Liver (tissue), 9 donors: ENCODE results near the gene SETBP1. TPM values are rescaled to one million over a fixed set of nuclear protein-coding genes. Genes with fewer than 3 reads are reported as not detected.

Experiments
- DNase-seq: peaks from one replicate; pipeline ENCODE4 v3.0.0-alpha.2; 2017; ENCODE audit warnings: low spot score
- H3K27ac ChIP-seq, 2 donors: one replicate each; pipeline ENCODE4 v1.7.0; 2013; ENCODE audit warnings: inconsistent platforms in 2 of 2, low read length in 2 of 2, control low read depth in 1 of 2, low read depth in 1 of 2, mild to moderate bottlenecking in 1 of 2
- H3K27me3 ChIP-seq, 4 donors: one replicate each; pipeline versions ENCODE4 v1.6.1 to v1.7.0; 2013; ENCODE audit warnings: low read length in 3 of 4, inconsistent platforms in 1 of 4, mild to moderate bottlenecking in 1 of 4, moderate library complexity in 1 of 4; ENCODE audit not compliant: control insufficient read depth in 4 of 4, insufficient read depth in 4 of 4
- H3K36me3 ChIP-seq, 4 donors: one replicate each; pipeline versions ENCODE4 v1.6.1 to v1.7.0; 2013; ENCODE audit warnings: low read length in 3 of 4, mild to moderate bottlenecking in 3 of 4, low read depth in 1 of 4, moderate library complexity in 1 of 4; ENCODE audit not compliant: control insufficient read depth in 4 of 4, insufficient read depth in 3 of 4
- H3K4me1 ChIP-seq, 4 donors: one replicate each; pipeline versions ENCODE4 v1.6.1 to v1.7.0; 2013; ENCODE audit warnings: low read length in 3 of 4, mild to moderate bottlenecking in 3 of 4, moderate library complexity in 1 of 4; ENCODE audit not compliant: control insufficient read depth in 4 of 4, insufficient read depth in 4 of 4
- H3K4me3 ChIP-seq, 3 donors: one replicate each; pipeline versions ENCODE4 v1.6.1 to v1.7.0; 2013; ENCODE audit warnings: low read length in 3 of 3, control low read depth in 1 of 3, low read depth in 1 of 3, mild to moderate bottlenecking in 1 of 3
- H3K9ac ChIP-seq, 2 donors: one replicate each; pipeline ENCODE4 v1.7.0; 2013; ENCODE audit warnings: low read length in 2 of 2, mild to moderate bottlenecking in 2 of 2, moderate library complexity in 2 of 2, control low read depth in 1 of 2, low read depth in 1 of 2
- H3K9me3 ChIP-seq, 4 donors: one replicate each; pipeline versions ENCODE4 v1.6.1 to v1.7.0; 2013; ENCODE audit warnings: low read length in 3 of 4; ENCODE audit not compliant: control insufficient read depth in 4 of 4
- ATF3 ChIP-seq: IDR thresholded peaks from 2 replicates; pipeline ENCODE4 v1.6.1; 2016; ENCODE audit warnings: antibody characterized with exemption
- CTCF ChIP-seq: fragments of 150-350 bp; IDR thresholded peaks from 2 replicates; pipeline ENCODE4 v1.5.1; 2017; ENCODE audit warnings: improper control_type of control experiment, low read depth, low read length; ENCODE audit not compliant: missing input control
- EGR1 ChIP-seq, 2 donors: IDR thresholded peaks; 2 replicates each; pipeline ENCODE4 v1.6.1; 2016 to 2018; ENCODE audit warnings: antibody characterized with exemption in 2 of 2, low read depth in 2 of 2
- FOXA1 ChIP-seq: IDR thresholded peaks from 2 replicates; pipeline ENCODE4 v1.6.1; 2016; ENCODE audit warnings: antibody characterized with exemption
- FOXA2 ChIP-seq: IDR thresholded peaks from 2 replicates; pipeline ENCODE4 v1.6.1; 2016; ENCODE audit warnings: antibody characterized with exemption
- GABPA ChIP-seq, 2 donors: IDR thresholded peaks in 1 of 2; conservative IDR thresholded peaks in 1 of 2; 2 replicates each; pipeline ENCODE4 v1.6.1; 2016; ENCODE audit warnings: antibody characterized with exemption in 2 of 2, mild to moderate bottlenecking in 1 of 2, moderate library complexity in 1 of 2
- HNF4A ChIP-seq, 2 donors: conservative IDR thresholded peaks; 2 replicates each; pipeline ENCODE4 v1.6.1; 2016; ENCODE audit warnings: antibody characterized with exemption in 2 of 2, mild to moderate bottlenecking in 2 of 2
- HNF4G ChIP-seq: IDR thresholded peaks from 2 replicates; pipeline ENCODE4 v1.6.1; 2016; ENCODE audit warnings: antibody characterized with exemption
- JUND ChIP-seq, 2 donors: IDR thresholded peaks; 2 replicates each; pipeline ENCODE4 v1.6.1; 2016; ENCODE audit warnings: antibody characterized with exemption in 2 of 2
- MAX ChIP-seq: IDR thresholded peaks from 2 replicates; pipeline ENCODE4 v1.6.1; 2016; ENCODE audit warnings: antibody characterized with exemption
- NR2F2 ChIP-seq: IDR thresholded peaks from 2 replicates; pipeline ENCODE4 v1.6.1; 2016; ENCODE audit warnings: antibody characterized with exemption
- RAD21 ChIP-seq, 2 donors: IDR thresholded peaks; 2 replicates each; pipeline ENCODE4 v1.6.1; 2016; ENCODE audit warnings: antibody characterized with exemption in 2 of 2, mild to moderate bottlenecking in 2 of 2
- REST ChIP-seq: IDR thresholded peaks from 2 replicates; pipeline ENCODE4 v1.6.1; 2016; ENCODE audit warnings: antibody characterized with exemption, mild to moderate bottlenecking
- RXRA ChIP-seq, 2 donors: IDR thresholded peaks; 2 replicates each; pipeline ENCODE4 v1.6.1; 2017 to 2018; ENCODE audit warnings: antibody characterized with exemption in 2 of 2, mild to moderate bottlenecking in 1 of 2
- SP1 ChIP-seq: IDR thresholded peaks from 2 replicates; pipeline ENCODE4 v1.6.1; 2018; ENCODE audit warnings: antibody characterized with exemption, mild to moderate bottlenecking
- TAF1 ChIP-seq: conservative IDR thresholded peaks from 2 replicates; pipeline ENCODE4 v1.6.1; 2016; ENCODE audit warnings: antibody characterized with exemption, mild to moderate bottlenecking
- YY1 ChIP-seq: IDR thresholded peaks from 2 replicates; pipeline ENCODE4 v1.6.1; 2016; ENCODE audit warnings: antibody characterized with exemption, mild to moderate bottlenecking
- ZBTB33 ChIP-seq: IDR thresholded peaks from 2 replicates; pipeline ENCODE4 v1.6.1; 2016; ENCODE audit warnings: antibody characterized with exemption
- WGBS: extraction: QIAGEN DNeasy Blood & Tissue Kit; methylation state at CpG from one replicate; pipeline ENCODE4 v1.1.7; 2013; 5-methylcytosine and 5-hydroxymethylcytosine counted together
- polyA plus RNA-seq, 2 donors: library from polyadenylated mRNA; stranded (reverse) in 1 of 2; unstranded in 1 of 2; fragments of 200-250 nt in 1 of 2; fragments of >200 nt in 1 of 2; fragmentation: Nextera tagmentation in 1 of 2; extraction: Ambion mirVana in 1 of 2; gene quantifications; one replicate each; pipeline versions ENCODE4 v1.2.1 to v1.2.3, GENCODE V29; 2013 to 2015
- total RNA-seq, 2 donors: library from RNA; depleted of rRNA; stranded (reverse); fragments of >200 nt; gene quantifications; one replicate each; pipeline ENCODE4 v1.2.3, GENCODE V29; 2014
- donor health status: healthy.
- donor health status: healthy.
- donor health status: healthy.
- donor health status: healthy.
- donor health status: healthy.

The SETBP1 gene
- total and polyA plus RNA-seq, 4 donors: 2.5 to 15.8 (median 4.7) TPM

GRCh38 chr18:44833786-44834185 lies 153.1 kb downstream of the SETBP1 start:
- peaks cover 0 to 3% (median 0%) of the 10 kb centered on the region in 4 donors for H3K36me3 ChIP-seq
- no peak for TF ChIP-seq HNF4G
- TF ChIP-seq ZBTB33: no peak
- TF ChIP-seq ATF3: no peak
- TF ChIP-seq CTCF: no peak
- TF ChIP-seq TAF1: no peak
- TF ChIP-seq REST: no peak
- TF ChIP-seq MAX: no peak
- no peak for TF ChIP-seq JUND (IDR thresholded peaks at IDR 0.05)
- TF ChIP-seq EGR1 (IDR thresholded peaks at IDR 0.05; ENCODE audit: low read depth in 2 of 2): no peak
- TF ChIP-seq HNF4A (conservative IDR thresholded peaks at IDR 0.05): no peak
- no peak for TF ChIP-seq YY1
- no peak for TF ChIP-seq NR2F2
- no peak for TF ChIP-seq FOXA1
- TF ChIP-seq GABPA (IDR thresholded peaks at IDR 0.05 in 1 of 2, conservative IDR thresholded peaks at IDR 0.05 in 1 of 2): no peak
- H3K27ac ChIP-seq: no peak overlapping the region
- no peak overlapping the region for H3K9ac ChIP-seq
- H3K9me3 ChIP-seq: no peaks in the 10 kb centered on the region
- no peak for DNase-seq
- peaks cover 0 to 24% (median 12%) of the 10 kb centered on the region in 4 donors for H3K4me1 ChIP-seq
- H3K4me3 ChIP-seq: no peak overlapping the region
- no peaks in the 10 kb centered on the region for H3K27me3 ChIP-seq
- 96% methylated on average over 2 of the region's 2 CpGs for WGBS

GRCh38 chr18:44834867-44835469 lies 154.3 kb downstream of the SETBP1 start:
- no peak overlapping the region for H3K27ac ChIP-seq
- WGBS: 94% methylated on average over 5 of the region's 5 CpGs
- no peak overlapping the region for H3K4me3 ChIP-seq
- no peak for TF ChIP-seq CTCF
- TF ChIP-seq FOXA2: no peak
- TF ChIP-seq FOXA1: no peak
- no peak for TF ChIP-seq RAD21 (IDR thresholded peaks at IDR 0.05)
- TF ChIP-seq ZBTB33: no peak
- no peak for TF ChIP-seq JUND (IDR thresholded peaks at IDR 0.05)
- TF ChIP-seq SP1: no peak
- TF ChIP-seq HNF4G: no peak
- TF ChIP-seq GABPA (IDR thresholded peaks at IDR 0.05 in 1 of 2, conservative IDR thresholded peaks at IDR 0.05 in 1 of 2): no peak
- TF ChIP-seq TAF1: no peak
- TF ChIP-seq RXRA (IDR thresholded peaks at IDR 0.05): no peak
- TF ChIP-seq NR2F2: no peak
- TF ChIP-seq YY1: no peak
- no peak for TF ChIP-seq EGR1 (IDR thresholded peaks at IDR 0.05; ENCODE audit: low read depth in 2 of 2)
- TF ChIP-seq HNF4A (conservative IDR thresholded peaks at IDR 0.05): no peak

More at GRCh38 chr18:44834867-44835469, 154.3 kb downstream of the SETBP1 start:
- Histone ChIP-seq H3K27me3 (no peaks in the 10 kb centered on the region), H3K4me1 (peaks cover 0 to 24% (median 12%) of the 10 kb centered on the region in 4 donors), H3K9ac (no peak overlapping the region), H3K36me3 (peaks cover 0 to 3% (median 0%) of the 10 kb centered on the region in 4 donors), H3K9me3 (no peaks in the 10 kb centered on the region)
- DNase-seq: no peak
